Mesendoderm (in vitro differentiated cells): ENCODE data around the gene CACNG1.

Experiments
- DNase-seq: peaks from one replicate; pipeline ENCODE4 v3.0.0; 2013
- H2AK5ac ChIP-seq: 2 replicates; pipeline ENCODE4 v1.6.1; 2013; ENCODE audit warnings: low read length, inconsistent platforms
- H2BK120ac ChIP-seq: 2 replicates; pipeline ENCODE4 v1.6.1; 2013; ENCODE audit warnings: low read depth, mild to moderate bottlenecking, low read length, moderate library complexity, mixed read lengths
- H2BK15ac ChIP-seq: replicated peaks from 2 replicates; pipeline ENCODE4 v1.6.1; 2013; ENCODE audit warnings: low read depth, mild to moderate bottlenecking, moderate library complexity
- H2BK5ac ChIP-seq: 2 replicates; pipeline ENCODE4 v1.6.1; 2013; ENCODE audit warnings: low read length, inconsistent platforms
- H3K18ac ChIP-seq: 2 replicates; pipeline ENCODE4 v1.6.1; 2013; ENCODE audit warnings: mild to moderate bottlenecking, low read length, mixed read lengths
- H3K23ac ChIP-seq: one replicate; pipeline ENCODE4 v1.6.1; 2013; ENCODE audit warnings: low read length
- H3K27ac ChIP-seq: 2 replicates; pipeline ENCODE4 v1.5.1; 2013; ENCODE audit warnings: low read depth, mild to moderate bottlenecking, inconsistent platforms, low read length, moderate library complexity
- H3K27me3 ChIP-seq: 2 replicates; pipeline ENCODE4 v1.6.1; 2013; ENCODE audit warnings: low read length, control low read depth, mild to moderate bottlenecking, inconsistent platforms; ENCODE audit not compliant: insufficient read depth, poor library complexity
- H3K36me3 ChIP-seq: 2 replicates; pipeline ENCODE4 v1.6.1; 2013; ENCODE audit warnings: low read length, inconsistent platforms; ENCODE audit not compliant: control insufficient read depth, insufficient read depth
- H3K4ac ChIP-seq: one replicate; pipeline ENCODE4 v1.6.1; 2013; ENCODE audit warnings: low read depth, mild to moderate bottlenecking, low read length, moderate library complexity
- H3K4me1 ChIP-seq: 2 replicates; pipeline ENCODE4 v1.6.1; 2013; ENCODE audit warnings: low read depth, low read length, inconsistent platforms; ENCODE audit not compliant: control insufficient read depth
- H3K4me2 ChIP-seq: 2 replicates; pipeline ENCODE4 v1.6.1; 2013; ENCODE audit warnings: low read length
- H3K4me3 ChIP-seq: 2 replicates; pipeline ENCODE4 v1.5.1; 2013; ENCODE audit warnings: mild to moderate bottlenecking, low read length
- H3K56ac ChIP-seq: one replicate; pipeline ENCODE4 v1.6.1; 2013; ENCODE audit warnings: low read length
- H3K79me1 ChIP-seq: 2 replicates; pipeline ENCODE4 v1.6.1; 2013; ENCODE audit warnings: low read length, inconsistent platforms
- H3K79me2 ChIP-seq: 2 replicates; pipeline ENCODE4 v1.6.1; 2013; ENCODE audit warnings: mild to moderate bottlenecking, low read length; ENCODE audit not compliant: control insufficient read depth, insufficient read depth
- H3K9ac ChIP-seq: 2 replicates; pipeline ENCODE4 v1.6.1; 2013; ENCODE audit warnings: low read length, inconsistent platforms
- H4K5ac ChIP-seq: one replicate; pipeline ENCODE4 v1.6.1; 2013; ENCODE audit warnings: low read length
- H4K8ac ChIP-seq: one replicate; pipeline ENCODE4 v1.6.1; 2013; ENCODE audit warnings: low read depth, mild to moderate bottlenecking, control low read depth, low read length, moderate library complexity
- WGBS: extraction: QIAGEN DNeasy Blood & Tissue Kit; methylation state at CpG from one replicate; pipeline ENCODE4 v1.1.7; 2013; ENCODE audit warnings: low lambda C conversion rate, missing lambda C conversion rate; ENCODE audit not compliant: insufficient coverage; ENCODE audit errors: extremely low coverage; 5-methylcytosine and 5-hydroxymethylcytosine counted together

The CACNG1 gene

GRCh38 chr17:67041941-67042899 lies 2.1 kb upstream of the CACNG1 start:
- Histone ChIP-seq H3K56ac (no peak overlapping the region), H3K27me3 (no peaks in the 10 kb centered on the region)
- no CpG with 5 or more reads among the region's 11 CpGs for WGBS

GRCh38 chr17:67043283-67043682 lies 1.1 kb upstream of the CACNG1 start:
- no peak overlapping the region for H4K8ac ChIP-seq
- H3K18ac ChIP-seq = no peak overlapping the region
- H3K27ac ChIP-seq = no peak overlapping the region
- no peak for DNase-seq
- no peaks in the 10 kb centered on the region for H3K79me1 ChIP-seq
- no peak overlapping the region for H2AK5ac ChIP-seq
- H2BK120ac ChIP-seq = no peak overlapping the region
- H3K23ac ChIP-seq = no peak overlapping the region
- no peaks in the 10 kb centered on the region for H3K4me1 ChIP-seq
- no peaks in the 10 kb centered on the region for H3K27me3 ChIP-seq
- no peak overlapping the region for H3K4me3 ChIP-seq
- H2BK15ac ChIP-seq = no peak overlapping the region
- H3K36me3 ChIP-seq = no peaks in the 10 kb centered on the region
- H3K56ac ChIP-seq = no peak overlapping the region
- no peak overlapping the region for H2BK5ac ChIP-seq
- no peak overlapping the region for H4K5ac ChIP-seq
- WGBS = no CpG with 5 or more reads among the region's 12 CpGs
- H3K4me2 ChIP-seq = no peak overlapping the region
- no peak overlapping the region for H3K9ac ChIP-seq
- H3K4ac ChIP-seq = no peak overlapping the region
- H3K79me2 ChIP-seq = no peaks in the 10 kb centered on the region

More at GRCh38 chr17:67041941-67042899, 2.1 kb upstream of the CACNG1 start:
- Histone ChIP-seq H3K79me1 (no peaks in the 10 kb centered on the region), H3K27ac (no peak overlapping the region), H3K9ac (no peak overlapping the region), H4K5ac (no peak overlapping the region), H2BK15ac (no peak overlapping the region), H2AK5ac (no peak overlapping the region), H3K36me3 (no peaks in the 10 kb centered on the region), H3K18ac (no peak overlapping the region), H2BK5ac (no peak overlapping the region), H2BK120ac (no peak overlapping the region), H3K23ac (no peak overlapping the region), H4K8ac (no peak overlapping the region), H3K4me2 (no peak overlapping the region), H3K4ac (no peak overlapping the region), H3K4me1 (no peaks in the 10 kb centered on the region), H3K79me2 (no peaks in the 10 kb centered on the region), H3K4me3 (no peak overlapping the region)
- no peak for DNase-seq

- WGBS = no CpG with 5 or more reads among the region's 5 CpGs
- Histone ChIP-seq H3K4me1 (no peaks in the 10 kb centered on the region), H3K79me1 (no peaks in the 10 kb centered on the region), H3K4me3 (no peak overlapping the region), H3K27me3 (no peaks in the 10 kb centered on the region), H3K4me2 (no peak overlapping the region), H3K23ac (no peak overlapping the region), H2AK5ac (no peak overlapping the region), H3K79me2 (no peaks in the 10 kb centered on the region), H3K36me3 (no peaks in the 10 kb centered on the region), H3K56ac (no peak overlapping the region), H3K27ac (no peak overlapping the region), H3K9ac (no peak overlapping the region), H3K4ac (no peak overlapping the region), H3K18ac (no peak overlapping the region), H2BK5ac (no peak overlapping the region), H4K8ac (no peak overlapping the region), H4K5ac (no peak overlapping the region), H2BK120ac (no peak overlapping the region), H2BK15ac (no peak overlapping the region)
- DNase-seq = no peak
Observed at GRCh38 chr17:67044940-67045339, 586 bp downstream of the CACNG1 start.

- no peak overlapping the region for H2BK5ac ChIP-seq
- DNase-seq = no peak
- H3K79me2 ChIP-seq = no peaks in the 10 kb centered on the region
- no peaks in the 10 kb centered on the region for H3K36me3 ChIP-seq
- no peak overlapping the region for H2BK120ac ChIP-seq
- no CpG with 5 or more reads among the region's 4 CpGs for WGBS
- H3K27ac ChIP-seq = no peak overlapping the region
- no peak overlapping the region for H2AK5ac ChIP-seq
- no peak overlapping the region for H3K4me2 ChIP-seq
- H4K5ac ChIP-seq = no peak overlapping the region
- H3K9ac ChIP-seq = no peak overlapping the region
- no peaks in the 10 kb centered on the region for H3K27me3 ChIP-seq
- H3K4me3 ChIP-seq = no peak overlapping the region
- H4K8ac ChIP-seq = no peak overlapping the region
- no peaks in the 10 kb centered on the region for H3K79me1 ChIP-seq
- no peak overlapping the region for H3K18ac ChIP-seq
- H3K4ac ChIP-seq = no peak overlapping the region
- H3K56ac ChIP-seq = no peak overlapping the region
- H2BK15ac ChIP-seq = no peak overlapping the region
- H3K23ac ChIP-seq = no peak overlapping the region
- no peaks in the 10 kb centered on the region for H3K4me1 ChIP-seq
Observed at GRCh38 chr17:67046398-67046797, 2.0 kb downstream of the CACNG1 start.

GRCh38 chr17:67047382-67047781 lies 3.0 kb downstream of the CACNG1 start:
- Histone ChIP-seq H2BK15ac (no peak overlapping the region), H3K9ac (no peak overlapping the region), H3K4me2 (no peak overlapping the region), H3K27ac (no peak overlapping the region), H3K4ac (no peak overlapping the region), H2AK5ac (no peak overlapping the region), H4K8ac (no peak overlapping the region), H3K4me1 (no peaks in the 10 kb centered on the region), H3K56ac (no peak overlapping the region), H3K4me3 (no peak overlapping the region), H2BK5ac (no peak overlapping the region), H3K18ac (no peak overlapping the region), H3K79me1 (no peaks in the 10 kb centered on the region), H3K79me2 (no peaks in the 10 kb centered on the region), H2BK120ac (no peak overlapping the region), H3K23ac (no peak overlapping the region), H3K36me3 (no peaks in the 10 kb centered on the region), H4K5ac (no peak overlapping the region), H3K27me3 (no peaks in the 10 kb centered on the region)
- no CpG with 5 or more reads among the region's 1 CpG for WGBS
- no peak for DNase-seq
